ENCODE results near the gene AZGP1. TPM values are rescaled to one million over a fixed set of nuclear protein-coding genes. Genes with fewer than 3 reads are reported as not detected.

Gene AZGP1
- total and polyA plus RNA-seq, 2 of the 13 experiments (the other 11 are each of a cell fraction or from before 2014, with no cell fraction given) = 93.8 to 229 TPM

- peak; percentile 39; the same call in 1 of the 2 replicates for TF ChIP-seq MYPOP (CRISPR knock-in tag; IDR thresholded peaks at IDR 0.05)
- TF ChIP-seq SNAI1 (CRISPR knock-in tag; IDR thresholded peaks at IDR 0.05; ENCODE audit: borderline replicate concordance) = no peak
- peak; percentile 41; the same call in 1 of the 2 replicates for TF ChIP-seq TFDP2 (CRISPR knock-in tag; IDR thresholded peaks at IDR 0.05)
- TF ChIP-seq IRF2 (CRISPR knock-in tag; IDR thresholded peaks at IDR 0.05) = peak; percentile 55; the same call in 1 of the 2 replicates
- peak; percentile 82 for TF ChIP-seq TBL1XR1 (IDR thresholded peaks at IDR 0.05; ENCODE audit: borderline replicate concordance, low read length, partially characterized antibody)
- no peak for TF ChIP-seq SRSF1 (optimal IDR thresholded peaks at IDR 0.05; ENCODE audit: low read depth, low read length)
- no peak for TF ChIP-seq U2AF2 (IDR thresholded peaks at IDR 0.05; ENCODE audit: low read depth, low read length)
- TF ChIP-seq ZBTB4 (CRISPR knock-in tag; IDR thresholded peaks at IDR 0.05; ENCODE audit: borderline replicate concordance) = no peak
- TF ChIP-seq KLF16 (CRISPR knock-in tag; IDR thresholded peaks at IDR 0.05) = 0 out of 4 replicates have a peak, but pooled peaks of 1 of the 2 experiments have one; percentile 55
- peak; percentile 38 for TF ChIP-seq PHF5A (CRISPR knock-in tag; IDR thresholded peaks at IDR 0.05; ENCODE audit: low read depth, unreplicated experiment)
- peak; percentile 36; the same call in 1 of the 2 replicates for TF ChIP-seq ZNF143 (CRISPR knock-in tag; IDR thresholded peaks at IDR 0.05)
- TF ChIP-seq KDM3A (CRISPR knock-in tag; IDR thresholded peaks at IDR 0.05; ENCODE audit: low read depth) = 0 out of 2 replicates have a peak, but pooled peaks have one; percentile 21
- TF ChIP-seq USF2 (IDR thresholded peaks at IDR 0.05; ENCODE audit: low read depth, low read length) = 0 out of 2 replicates have a peak, but pooled peaks have one; percentile 30
- peak; percentile 54; the same call in 1 of the 2 replicates for TF ChIP-seq USF2 (CRISPR knock-in tag; IDR thresholded peaks at IDR 0.05; ENCODE audit: borderline replicate concordance)
- TF ChIP-seq MLX (CRISPR knock-in tag; IDR thresholded peaks at IDR 0.05) = peak; percentile 82
- peak; percentile 88 for TF ChIP-seq SKIL (CRISPR knock-in tag; IDR thresholded peaks at IDR 0.05; ENCODE audit: borderline replicate concordance)
Observed at GRCh38 chr7:100024020-100024619, 48.3 kb upstream of the AZGP1 start (continued).

Data from HepG2 (cell line).